ENCODE results near the gene CMTM4.
"Not testable (repeated sequence)": the region's sequence is repeated elsewhere in the genome, so short reads cannot be mapped to it uniquely, and the experiment has no call there.

CMTM4 gene

DNA sequence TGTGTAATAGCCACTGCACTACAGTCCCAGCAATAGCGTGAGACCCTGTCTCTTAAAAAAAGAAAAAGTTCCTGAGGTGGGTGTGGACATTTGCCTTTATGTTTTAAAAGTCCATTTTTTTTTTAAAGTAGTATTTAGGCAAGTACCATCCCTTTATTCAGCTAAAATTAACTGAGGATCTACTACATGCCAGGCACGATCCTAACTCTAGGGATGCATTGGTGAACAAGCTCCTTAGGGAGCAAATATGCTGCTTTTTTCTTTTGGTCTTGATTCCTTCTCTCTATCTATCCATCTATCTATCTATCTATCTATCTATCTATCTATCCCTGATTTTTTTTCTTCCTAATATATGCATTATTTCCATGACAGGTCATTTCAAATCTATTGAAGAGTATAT lies 47.4 kb downstream of the CMTM4 start:
- DNase-seq (ENCODE audit: low read depth in 1 of 2, low spot score in 1 of 2), result no peak

DNA sequence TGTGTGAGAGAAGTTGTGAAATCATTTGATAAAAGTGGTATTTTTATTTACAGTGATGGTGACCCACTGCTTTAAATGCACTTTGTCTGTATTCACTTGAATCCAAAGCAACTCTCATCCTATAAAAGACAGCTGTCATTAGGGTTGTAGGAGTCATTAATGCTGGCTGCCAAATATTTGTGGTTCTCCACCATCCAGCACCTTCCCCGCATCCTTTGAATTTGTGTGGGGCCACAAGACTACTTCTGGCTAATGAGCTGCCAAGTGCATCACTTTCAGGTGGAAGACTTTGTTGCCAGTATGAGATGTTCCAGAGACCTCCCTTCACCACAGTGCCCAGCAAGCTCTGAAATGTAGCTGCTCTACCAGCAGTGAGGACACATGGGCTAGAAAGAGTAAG lies 48.7 kb downstream of the CMTM4 start:
- DNase-seq (ENCODE audit: low read depth in 1 of 2, low spot score in 1 of 2), result no peak

DNA sequence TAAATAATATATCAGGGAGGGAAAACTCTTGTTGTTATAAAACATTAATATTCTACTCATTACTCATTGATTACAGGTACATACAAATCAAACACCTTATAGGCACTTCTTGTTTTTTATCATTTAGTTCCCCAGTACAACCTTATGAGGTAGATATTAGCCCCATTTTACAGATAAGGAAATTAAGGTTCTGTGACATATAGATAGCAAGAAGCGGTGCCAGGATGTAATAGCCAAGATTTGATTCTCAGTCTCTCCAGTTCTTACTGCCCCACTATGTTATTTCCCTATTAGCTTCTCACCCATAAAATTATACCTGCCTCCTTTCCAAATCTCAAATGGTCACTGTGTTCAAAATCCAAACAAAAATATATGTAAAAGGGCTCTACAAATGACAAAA lies 55.2 kb downstream of the CMTM4 start:
- DNase-seq (ENCODE audit: low read depth in 1 of 2, low spot score in 1 of 2), result no peak

DNA sequence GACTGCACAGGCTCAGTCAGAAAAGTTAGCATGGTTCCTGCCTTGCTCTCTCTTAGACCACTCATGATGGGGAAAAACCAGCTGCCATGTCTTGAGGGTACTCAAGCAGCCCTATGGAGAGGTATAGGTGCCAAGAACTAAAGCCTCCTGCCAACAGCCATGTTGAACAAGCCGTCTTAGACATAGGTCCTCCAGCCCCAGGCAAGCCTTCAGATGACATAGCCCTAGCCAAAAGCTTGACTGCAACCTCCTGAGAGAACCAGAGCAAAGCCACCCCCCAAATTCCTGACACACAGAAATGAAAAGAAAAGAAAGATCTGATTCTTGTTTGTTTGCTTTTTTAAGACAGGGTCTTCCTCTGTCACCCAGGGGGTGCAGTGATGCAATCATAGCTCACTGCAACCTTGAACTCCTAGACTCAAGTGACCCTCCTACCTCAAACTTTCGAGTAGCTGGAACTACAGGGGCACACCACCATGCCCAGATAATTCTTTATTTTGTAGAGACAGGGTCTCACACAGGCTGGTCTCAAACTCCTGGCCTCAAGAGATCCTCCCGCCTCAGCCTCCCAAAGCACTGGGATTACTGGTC lies 55.7 kb downstream of the CMTM4 start:
- no peak for DNase-seq (ENCODE audit: low read depth in 1 of 2, low spot score in 1 of 2)

DNA sequence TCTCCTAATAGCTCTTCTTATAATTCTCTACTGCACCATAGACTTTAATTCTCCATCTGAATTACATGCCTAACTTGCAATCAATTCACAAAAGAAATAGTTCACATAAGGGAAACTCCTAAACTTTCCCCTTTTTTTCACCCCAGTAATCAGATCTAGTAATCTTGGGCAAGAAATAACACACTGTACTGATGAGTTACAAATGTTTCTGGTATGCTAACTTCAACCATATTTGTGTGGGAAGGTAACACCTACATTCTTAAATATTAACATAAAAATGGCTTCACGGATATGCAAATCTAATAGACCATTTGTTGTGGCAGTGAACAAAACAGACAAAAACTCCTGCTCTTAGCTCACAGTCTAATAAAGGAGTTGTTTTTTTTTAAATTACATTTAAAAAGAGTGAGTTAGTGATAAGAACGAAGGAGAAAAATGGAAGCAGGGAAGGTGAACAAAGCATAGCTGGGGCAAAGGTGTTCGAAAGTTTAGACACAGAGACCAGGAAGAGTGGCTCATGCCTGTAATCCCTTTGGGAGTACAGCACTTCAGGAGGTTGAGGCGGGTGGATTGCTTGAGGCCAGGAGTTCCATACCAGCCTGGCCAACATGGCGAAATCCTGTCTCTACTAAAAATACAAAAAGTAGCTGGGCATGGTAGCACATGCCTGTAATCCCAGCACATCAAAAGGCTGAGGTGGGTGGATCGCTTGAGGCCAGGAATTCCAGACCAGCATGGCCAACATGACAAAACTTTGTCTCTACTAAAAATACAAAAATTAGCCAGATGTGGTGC lies 57.3 kb downstream of the CMTM4 start:
- no peak for DNase-seq (ENCODE audit: low read depth in 1 of 2, low spot score in 1 of 2)

DNA sequence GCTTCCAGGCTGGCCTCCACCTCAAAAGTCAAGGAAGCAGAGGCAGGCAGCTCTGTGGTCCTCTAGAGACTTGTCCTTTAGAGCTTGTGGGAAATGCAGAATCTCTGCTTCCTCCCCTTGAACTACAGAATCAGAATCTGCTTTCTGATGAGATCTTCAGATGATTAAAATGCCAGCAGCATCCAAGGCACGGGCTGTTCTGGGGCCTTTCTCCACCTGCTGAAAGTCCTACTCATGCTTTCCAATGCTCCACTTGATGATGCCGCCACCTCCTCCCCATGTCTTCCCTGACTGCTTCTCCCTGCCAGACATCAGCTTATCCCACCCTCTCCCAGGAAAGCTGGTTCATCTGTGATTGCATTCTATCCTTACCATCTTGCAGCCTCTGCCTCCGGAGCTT lies 58.7 kb downstream of the CMTM4 start:
- DNase-seq (ENCODE audit: low read depth in 1 of 2, low spot score in 1 of 2), result no peak

DNA sequence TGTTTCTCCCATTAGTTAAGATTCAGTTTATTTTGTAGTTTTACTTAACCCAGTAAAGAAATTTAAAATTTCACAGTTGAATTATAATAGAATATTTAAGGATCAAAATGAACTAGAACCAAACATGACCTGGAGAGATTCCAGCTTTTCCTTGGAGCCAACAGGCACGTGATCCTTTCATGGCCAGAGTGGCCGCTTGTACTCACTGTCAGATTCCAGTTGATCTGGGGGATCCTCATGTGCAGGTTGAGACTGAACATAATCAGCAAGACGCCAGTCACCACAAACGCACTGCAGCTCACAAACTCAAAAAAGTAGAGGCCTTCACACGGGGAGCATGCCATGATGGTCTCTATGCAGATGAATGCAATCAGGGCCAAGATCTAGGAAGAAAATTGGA lies 60.3 kb downstream of the CMTM4 start:
- DNase-seq (ENCODE audit: low read depth in 1 of 2, low spot score in 1 of 2), result no peak

DNA sequence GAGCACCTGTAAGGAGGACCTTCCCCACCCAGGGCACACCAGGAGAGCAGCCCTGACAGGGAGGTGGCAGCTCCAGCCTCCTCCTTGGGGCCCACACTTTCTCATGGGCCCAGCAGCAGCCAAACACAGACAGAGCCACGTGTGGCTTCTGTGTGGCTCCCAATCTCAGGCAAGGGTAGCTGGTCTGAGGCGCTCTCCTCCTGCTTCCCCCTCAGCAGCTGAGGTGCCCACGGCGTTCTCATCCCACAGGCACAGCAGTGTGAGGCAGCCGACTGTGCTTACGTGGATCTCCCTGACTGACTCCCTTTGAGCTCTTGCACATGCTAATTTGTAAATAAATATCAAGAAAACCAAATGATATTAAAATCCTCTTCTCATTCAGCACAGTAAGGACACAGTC lies 61.1 kb downstream of the CMTM4 start:
- no peak for DNase-seq (ENCODE audit: low read depth in 1 of 2, low spot score in 1 of 2)

DNA sequence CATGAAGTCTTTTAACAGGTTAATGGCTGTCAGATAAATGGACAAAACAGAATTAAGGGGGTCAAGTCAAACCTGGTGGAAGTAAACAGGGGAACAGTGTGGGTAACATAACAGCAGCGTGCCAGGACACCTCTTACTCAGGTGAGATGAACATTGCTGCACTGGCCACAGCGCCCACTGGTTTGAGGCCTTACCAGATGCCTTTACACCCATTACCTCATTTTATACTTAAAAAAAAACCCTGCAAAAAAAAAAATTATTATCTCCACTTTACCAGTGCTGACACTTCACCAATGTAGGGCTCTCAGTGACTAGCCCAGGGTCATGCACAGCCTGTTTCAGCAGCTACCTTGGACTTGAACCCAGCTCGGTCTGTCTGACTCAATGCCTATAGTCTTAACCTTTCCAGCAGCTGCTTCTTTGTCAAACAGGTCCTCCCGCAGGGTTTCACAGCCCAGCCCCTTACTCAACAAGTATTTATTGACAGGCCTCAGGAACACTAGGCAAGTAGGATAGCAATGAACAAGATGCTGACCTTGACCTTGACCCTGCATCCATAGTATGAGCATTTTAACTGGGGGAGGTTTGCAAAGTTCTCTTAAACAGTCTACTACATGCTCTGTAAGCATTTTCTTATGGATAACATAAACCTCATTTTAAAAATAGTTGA lies 61.9 kb downstream of the CMTM4 start:
- no peak for DNase-seq (ENCODE audit: low read depth in 1 of 2, low spot score in 1 of 2)

DNA sequence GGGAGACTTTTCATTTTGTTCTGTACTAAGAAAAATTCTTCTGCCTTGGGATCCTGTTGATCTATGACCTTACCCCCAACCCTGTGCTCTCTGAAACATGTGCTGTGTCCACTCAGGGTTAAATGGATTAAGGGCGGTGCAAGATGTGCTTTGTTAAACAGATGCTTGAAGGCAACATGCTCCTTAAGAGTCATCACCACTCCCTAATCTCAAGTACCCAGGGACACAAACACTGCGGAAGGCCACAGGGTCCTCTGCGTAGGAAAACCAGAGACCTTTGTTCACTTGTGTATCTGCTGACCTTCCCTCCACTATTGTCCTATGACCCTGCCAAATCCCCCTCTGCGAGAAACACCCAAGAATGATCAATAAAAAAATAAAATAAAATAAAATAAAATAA lies 65.0 kb downstream of the CMTM4 start:
- not testable (repeated sequence) for DNase-seq (ENCODE audit: low read depth in 1 of 2, low spot score in 1 of 2)

DNA sequence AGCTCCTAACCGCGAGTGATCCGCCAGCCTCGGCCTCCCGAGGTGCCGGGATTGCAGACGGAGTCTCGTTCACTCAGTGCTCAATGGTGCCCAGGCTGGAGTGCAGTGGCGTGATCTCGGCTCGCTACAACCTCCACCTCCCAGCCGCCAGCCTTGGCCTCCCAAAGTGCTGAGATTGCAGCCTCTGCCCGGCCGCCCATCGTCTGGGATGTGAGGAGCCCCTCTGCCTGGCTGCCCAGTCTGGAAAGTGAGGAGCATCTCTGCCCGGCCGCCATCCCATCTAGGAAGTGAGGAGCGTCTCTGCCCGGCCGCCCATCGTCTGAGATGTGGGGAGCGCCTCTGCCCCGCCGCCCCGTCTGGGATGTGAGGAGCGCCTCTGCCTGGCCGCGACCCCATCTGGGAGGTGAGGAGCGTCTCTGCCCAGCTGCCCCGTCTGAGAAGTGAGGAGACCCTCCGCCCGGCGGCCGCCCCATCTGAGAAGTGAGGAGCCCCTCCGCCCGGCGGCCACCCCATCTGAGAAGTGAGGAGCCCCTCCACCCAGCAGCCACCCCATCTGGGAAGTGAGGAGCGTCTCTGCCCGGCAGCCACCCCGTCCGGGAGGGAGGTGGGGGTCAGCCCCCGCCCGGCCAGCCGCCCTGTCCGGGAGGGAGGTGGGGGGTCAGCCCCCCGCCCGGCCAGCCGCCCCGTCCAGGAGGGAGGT lies 65.8 kb downstream of the CMTM4 start:
- not testable (repeated sequence) for DNase-seq (ENCODE audit: low read depth in 1 of 2, low spot score in 1 of 2)

DNA sequence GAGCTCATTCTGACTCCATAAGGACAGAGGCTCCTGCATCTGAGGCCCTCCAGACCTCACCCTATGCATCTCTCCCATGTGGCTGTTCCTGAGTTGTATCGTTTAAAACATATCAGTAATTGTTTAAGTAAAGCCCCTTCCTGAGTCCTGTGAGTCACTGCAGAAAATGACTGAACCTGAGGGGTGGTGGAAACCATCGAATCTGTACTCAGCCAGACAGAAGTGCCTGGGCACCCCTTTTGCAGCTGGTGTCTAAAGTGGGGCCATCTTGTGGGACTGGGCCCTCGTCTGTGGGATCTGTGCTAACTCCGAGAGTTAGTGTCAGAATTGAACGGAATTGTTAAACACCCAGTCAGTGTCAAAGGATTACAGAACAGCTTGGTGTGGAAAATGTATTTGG lies 66.7 kb downstream of the CMTM4 start:
- DNase-seq (ENCODE audit: low read depth in 1 of 2, low spot score in 1 of 2), result no peak

DNA sequence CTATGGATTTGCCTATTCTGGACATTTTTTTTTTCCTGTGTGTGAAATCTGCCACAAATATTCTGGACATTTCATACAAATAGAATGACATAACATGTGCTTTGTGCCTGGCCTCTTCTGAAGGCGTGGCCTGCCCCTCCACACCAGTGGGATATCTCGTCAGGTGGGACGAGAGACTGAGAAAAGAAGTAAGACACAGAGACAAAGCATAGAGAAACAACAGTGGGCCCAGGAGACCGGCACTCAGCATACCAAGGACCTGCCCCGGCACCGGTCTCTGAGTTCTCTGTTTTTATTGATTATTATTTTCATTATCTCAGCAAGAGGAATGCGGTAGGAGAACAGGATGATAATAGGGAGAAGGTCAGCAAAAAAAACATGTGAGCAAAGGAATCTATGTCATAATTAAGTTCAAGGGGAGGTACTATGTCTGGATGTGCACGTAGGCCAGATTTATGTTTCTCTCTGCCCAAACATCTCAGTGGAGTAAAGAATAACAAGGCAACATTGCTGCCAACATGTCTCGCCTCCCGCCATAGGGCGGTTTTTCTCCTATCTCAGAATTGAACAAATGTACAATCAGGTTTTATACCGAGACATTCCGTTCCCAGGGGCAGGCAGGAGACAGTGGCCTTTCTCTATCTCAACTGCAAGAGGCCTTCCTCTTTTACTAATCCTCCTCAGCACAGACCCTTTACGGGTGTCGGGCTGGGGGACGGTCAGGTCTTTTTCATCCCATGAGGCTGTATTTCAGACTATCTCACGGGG lies 68.7 kb downstream of the CMTM4 start:
- DNase-seq (ENCODE audit: low read depth in 1 of 2, low spot score in 1 of 2), result not testable (repeated sequence)

DNA sequence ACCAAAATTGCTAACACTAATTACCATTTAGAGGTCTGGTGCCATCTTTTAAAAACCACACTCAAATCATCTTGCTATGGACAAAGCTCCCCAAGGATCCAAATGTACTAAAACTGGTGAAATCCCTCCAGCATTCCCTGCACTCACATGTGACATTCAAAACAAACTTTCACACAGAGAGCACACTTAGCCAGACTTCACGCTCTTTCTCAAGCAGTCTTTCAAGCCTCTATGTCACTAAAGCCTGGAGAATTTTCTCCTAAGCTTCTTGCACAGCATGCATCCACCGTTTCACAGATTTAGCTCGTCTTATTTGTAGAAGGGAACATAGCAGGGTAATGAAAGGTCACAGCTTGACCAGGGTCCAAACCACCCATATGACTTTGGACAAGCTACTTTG lies 72.8 kb downstream of the CMTM4 start:
- DNase-seq (ENCODE audit: low read depth in 1 of 2, low spot score in 1 of 2), result no peak

DNA sequence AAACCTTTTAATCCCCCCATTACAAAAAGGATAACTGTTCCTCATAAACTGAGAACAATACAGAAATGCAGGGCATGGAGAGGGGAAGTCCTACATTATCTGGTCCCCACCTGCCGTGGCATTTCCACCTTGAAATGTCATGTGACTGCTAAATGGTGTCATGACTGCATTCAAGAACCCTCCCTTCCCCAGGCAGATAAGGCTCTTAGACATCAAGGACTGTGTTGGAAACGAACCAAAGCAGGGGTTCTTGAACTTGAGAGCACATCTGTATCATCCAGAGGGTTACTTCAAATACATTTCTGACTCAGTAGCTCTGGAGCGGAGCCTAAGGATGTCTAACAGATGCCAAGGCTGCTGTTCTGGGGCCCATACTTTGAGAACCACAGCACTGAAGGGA lies 73.7 kb downstream of the CMTM4 start:
- DNase-seq (ENCODE audit: low read depth in 1 of 2, low spot score in 1 of 2), result no peak

DNA sequence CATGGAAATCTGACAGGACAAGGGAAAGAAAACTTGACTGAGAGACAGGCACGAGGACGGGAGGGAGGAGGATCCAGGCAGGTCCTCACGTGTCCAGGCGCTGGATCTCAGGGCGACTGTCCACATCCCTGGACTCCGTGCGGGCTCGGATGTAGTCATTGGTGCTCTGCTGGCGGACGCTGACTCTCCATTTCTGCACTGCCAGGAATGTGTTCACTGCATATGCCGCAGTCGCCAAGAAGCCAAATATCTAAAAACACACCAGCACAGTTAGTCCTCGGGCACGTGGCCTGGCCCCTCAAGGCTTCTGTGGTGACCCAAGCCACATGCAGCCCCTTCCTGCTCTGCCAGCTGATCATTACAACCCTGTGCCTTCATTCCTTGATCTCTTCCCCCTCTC lies 74.6 kb downstream of the CMTM4 start:
- no peak for DNase-seq (ENCODE audit: low read depth in 1 of 2, low spot score in 1 of 2)

DNA sequence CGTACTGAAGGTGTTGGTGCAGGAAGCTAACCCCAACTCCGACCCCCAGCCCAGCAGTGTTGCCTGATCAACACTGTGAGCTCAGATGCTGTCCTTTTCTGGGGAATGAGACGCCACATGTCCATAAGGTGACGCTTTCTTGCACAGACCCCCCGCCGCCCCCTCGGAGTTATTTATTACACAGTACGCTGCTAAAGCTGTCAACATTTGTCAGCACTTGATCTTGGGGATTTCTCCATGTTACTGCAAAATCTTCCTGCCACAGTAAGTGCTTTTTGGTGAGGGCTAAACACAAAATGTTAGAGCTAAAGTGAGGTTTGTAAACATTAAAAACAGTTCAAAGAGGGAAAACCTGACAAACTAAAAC lies 76.1 kb downstream of the CMTM4 start:
- DNase-seq (ENCODE audit: low read depth in 1 of 2, low spot score in 1 of 2), result no peak

DNA sequence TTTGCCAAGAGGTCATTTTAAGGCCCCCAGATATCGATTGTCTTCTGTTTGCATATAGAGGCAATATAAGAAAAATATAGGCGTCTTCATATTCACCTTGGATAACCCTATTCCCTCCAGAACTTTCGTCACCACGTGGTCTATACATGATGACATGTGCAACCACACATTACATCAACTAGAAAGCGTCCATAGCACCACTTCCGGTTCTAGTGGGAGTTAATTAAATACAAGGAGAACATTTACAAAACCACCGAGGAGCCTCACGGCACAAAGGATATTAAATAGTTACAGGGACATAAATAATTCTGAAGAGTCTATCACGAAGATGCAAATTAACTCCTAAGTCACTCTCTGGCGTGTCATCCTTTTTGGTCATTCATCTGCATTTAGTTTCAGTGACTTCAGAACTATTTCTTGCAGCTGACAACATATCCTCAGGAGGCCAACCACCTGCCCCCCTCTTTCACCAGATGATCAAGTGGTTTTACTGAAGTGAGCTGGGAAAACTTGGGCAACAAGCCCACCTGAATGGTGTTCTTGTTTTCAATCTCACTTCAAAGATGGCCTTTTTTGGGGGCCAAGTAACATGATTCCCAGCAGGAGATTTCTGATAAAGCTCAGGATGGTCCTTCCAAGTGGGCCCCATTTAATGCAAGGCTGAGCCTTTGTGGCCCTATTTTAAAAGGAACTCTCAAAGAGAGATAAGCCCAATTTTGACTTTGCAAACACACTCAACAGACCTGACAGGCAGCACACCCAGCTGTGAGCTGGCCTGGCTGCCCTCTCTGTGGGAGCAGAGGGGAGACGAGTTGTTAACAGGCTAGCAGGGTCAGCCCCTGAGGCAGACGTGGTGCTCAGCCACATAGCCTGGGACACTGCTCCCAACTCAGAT lies 76.8 kb downstream of the CMTM4 start:
- DNase-seq (ENCODE audit: low read depth in 1 of 2, low spot score in 1 of 2), result no peak

DNA sequence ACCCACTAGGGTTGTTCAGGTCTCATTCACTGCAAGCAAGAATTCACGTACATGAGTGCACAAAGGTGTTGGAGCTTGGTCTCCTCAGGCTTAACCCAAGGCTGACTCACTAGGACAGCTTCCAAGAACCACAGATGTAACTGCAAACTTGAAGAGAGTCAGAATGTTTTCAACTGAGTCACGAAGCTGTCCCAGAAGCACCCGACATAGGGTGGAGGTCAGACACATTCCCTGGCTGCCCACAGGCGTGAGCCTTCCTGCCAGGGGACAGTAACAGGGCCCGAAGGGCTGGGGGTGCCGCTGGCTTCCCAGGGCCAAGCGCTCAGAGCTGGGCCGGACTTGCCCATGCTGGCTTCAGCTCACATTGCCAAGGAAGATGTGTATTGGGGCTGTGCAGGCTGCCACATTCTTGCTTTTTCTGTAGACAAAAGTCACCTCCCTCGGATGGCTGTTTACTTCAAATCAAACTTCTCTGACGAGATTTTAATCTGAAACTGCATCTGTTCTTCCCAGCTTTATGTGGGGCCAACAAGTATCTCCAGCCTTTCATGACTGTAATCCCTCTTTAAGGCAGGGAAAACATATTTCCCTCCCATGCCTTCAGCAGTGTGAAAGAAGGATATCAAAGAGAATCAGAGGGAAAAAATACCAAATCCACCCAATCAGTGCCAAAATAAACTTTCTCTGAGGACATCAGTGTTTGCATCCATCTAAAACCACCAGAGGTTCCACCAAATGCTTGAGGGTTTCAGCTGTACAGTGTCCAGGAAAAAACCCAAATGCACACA lies 77.8 kb downstream of the CMTM4 start:
- no peak for DNase-seq (ENCODE audit: low read depth in 1 of 2, low spot score in 1 of 2)
